HUES64 (cell line): ENCODE measurements around the gene TFDP2.
"Not testable (repeated sequence)": the region's sequence is repeated elsewhere in the genome, so short reads cannot be mapped to it uniquely, and the experiment has no call there.

Experiments used
- H3K27ac ChIP-seq: 2 replicates; pipeline ENCODE4 v1.7.0; 2013; ENCODE audit warnings: low read depth, low read length, inconsistent platforms
- H3K27me3 ChIP-seq: 2 replicates; pipeline ENCODE4 v1.6.1; 2013; ENCODE audit warnings: mild to moderate bottlenecking, low read length; ENCODE audit not compliant: insufficient read depth
- H3K36me3 ChIP-seq: 2 replicates; pipeline ENCODE4 v1.6.1; 2013; ENCODE audit warnings: mild to moderate bottlenecking, low read length; ENCODE audit not compliant: insufficient read depth
- H3K4me1 ChIP-seq: 2 replicates; pipeline ENCODE4 v1.6.1; 2013; ENCODE audit warnings: mild to moderate bottlenecking, low read length, moderate library complexity; ENCODE audit not compliant: insufficient read depth
- H3K4me3 ChIP-seq: 2 replicates; pipeline ENCODE4 v1.5.1; 2013; ENCODE audit warnings: mild to moderate bottlenecking, low read length, moderate library complexity
- H3K9ac ChIP-seq: 2 replicates; pipeline ENCODE4 v1.6.1; 2013; ENCODE audit warnings: mild to moderate bottlenecking, low read depth, low read length
- H3K9me3 ChIP-seq: 2 replicates; pipeline ENCODE4 v1.6.1; 2013; ENCODE audit warnings: low read depth, low read length; ENCODE audit not compliant: insufficient read depth
- WGBS: fragments of 150-250, 120-280 bp; methylation state at CpG from one replicate; pipeline ENCODE4 v1.1.7; 2013; ENCODE audit warnings: missing lambda C conversion rate; 5-methylcytosine and 5-hydroxymethylcytosine counted together

Gene TFDP2

GRCh38 chr3:142019794-142020320 lies 129.5 kb downstream of the TFDP2 start:
- 93% methylated on average over 2 of the region's 2 CpGs for WGBS
- Histone ChIP-seq H3K36me3 (peaks cover 25% of the 10 kb centered on the region), H3K4me1 (peaks cover 5% of the 10 kb centered on the region; the same call in 1 of the 2 replicates), H3K9ac (no peak overlapping the region), H3K27me3 (no peaks in the 10 kb centered on the region), H3K27ac (no peak overlapping the region), H3K9me3 (no peaks in the 10 kb centered on the region), H3K4me3 (no peak overlapping the region)

DNA sequence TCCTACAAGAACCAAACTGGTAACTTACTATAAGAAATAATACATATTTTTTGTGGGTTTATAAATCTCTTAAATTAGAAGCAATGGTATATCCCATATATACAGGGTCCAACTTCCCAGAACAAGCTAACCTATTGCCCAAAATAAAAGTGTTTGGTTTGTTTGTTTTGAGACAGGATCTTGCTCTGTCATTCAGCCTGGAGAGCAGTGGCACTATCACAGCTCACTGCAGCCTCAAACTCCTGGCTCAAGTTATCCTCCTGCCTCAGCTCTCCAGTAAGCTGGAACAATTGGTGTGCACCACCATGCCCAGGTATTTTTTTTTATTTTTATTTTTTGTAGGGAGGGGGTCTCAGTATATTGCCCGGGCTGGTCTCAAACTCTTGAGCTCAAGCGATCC lies 135.4 kb downstream of the TFDP2 start:
- H3K9me3 ChIP-seq: no peaks in the 10 kb centered on the region
- H3K27ac ChIP-seq: no peak overlapping the region
- H3K9ac ChIP-seq: no peak overlapping the region
- no peaks in the 10 kb centered on the region for H3K27me3 ChIP-seq
- 0 out of 2 replicates have a peak, but pooled peaks cover 2% of the 10 kb centered on the region for H3K36me3 ChIP-seq
- no peak overlapping the region for H3K4me3 ChIP-seq
- H3K4me1 ChIP-seq: no peaks in the 10 kb centered on the region
- WGBS: 100% methylated on average over 1 of the region's 2 CpGs

GRCh38 chr3:142013326-142013980 lies 135.9 kb downstream of the TFDP2 start:
- 96% methylated on average over 2 of the region's 2 CpGs for WGBS
- H3K4me3 ChIP-seq: no peak overlapping the region
- H3K4me1 ChIP-seq: no peaks in the 10 kb centered on the region
- H3K36me3 ChIP-seq: 0 out of 2 replicates have a peak, but pooled peaks cover 2% of the 10 kb centered on the region
- no peaks in the 10 kb centered on the region for H3K27me3 ChIP-seq
- H3K9ac ChIP-seq: no peak overlapping the region
- H3K27ac ChIP-seq: no peak overlapping the region
- no peaks in the 10 kb centered on the region for H3K9me3 ChIP-seq

GRCh38 chr3:142009029-142009428 lies 140.3 kb downstream of the TFDP2 start:
- peaks cover 17% of the 10 kb centered on the region for H3K36me3 ChIP-seq
- no peak overlapping the region for H3K27ac ChIP-seq
- 100% methylated on average over 1 of the region's 1 CpG for WGBS
- H3K9me3 ChIP-seq: no peaks in the 10 kb centered on the region
- no peaks in the 10 kb centered on the region for H3K27me3 ChIP-seq
- no peak overlapping the region for H3K9ac ChIP-seq
- no peaks in the 10 kb centered on the region for H3K4me1 ChIP-seq
- no peak overlapping the region for H3K4me3 ChIP-seq

DNA sequence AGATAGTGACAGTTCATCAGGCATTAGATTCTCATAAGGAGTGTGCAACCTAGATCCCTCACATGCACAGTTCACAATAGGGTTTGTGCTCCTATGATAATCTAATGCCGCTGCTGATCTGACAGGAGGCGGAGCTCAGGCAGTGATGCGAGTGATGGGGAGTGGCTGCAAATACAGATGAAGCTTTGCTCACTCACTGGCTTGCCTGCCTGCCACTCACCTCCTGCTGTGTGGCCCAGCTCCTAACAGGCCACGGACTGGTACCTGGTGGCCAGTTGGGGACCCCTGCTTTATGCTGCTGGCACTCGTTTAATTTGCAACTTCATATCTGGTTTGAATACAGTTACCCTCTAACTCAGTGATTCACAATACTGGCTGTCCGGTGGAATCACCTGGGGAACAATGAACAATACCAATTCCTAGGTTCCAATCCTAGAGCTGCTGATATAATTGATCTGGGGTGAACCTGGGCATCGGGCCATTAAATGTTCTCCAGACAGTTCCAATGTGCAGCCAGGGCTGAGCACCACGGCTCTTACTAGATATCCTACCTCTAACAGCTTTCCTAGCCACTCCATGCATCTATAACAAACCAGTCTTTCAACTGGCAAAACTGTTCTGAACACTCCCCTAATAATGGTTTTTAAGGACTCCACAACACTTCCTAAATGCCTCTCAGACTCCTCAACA lies 141.5 kb downstream of the TFDP2 start:
- H3K27ac ChIP-seq: no peak overlapping the region
- WGBS: 93% methylated on average over 8 of the region's 8 CpGs
- H3K9ac ChIP-seq: no peak overlapping the region
- no peaks in the 10 kb centered on the region for H3K27me3 ChIP-seq
- H3K9me3 ChIP-seq: no peaks in the 10 kb centered on the region
- no peaks in the 10 kb centered on the region for H3K4me1 ChIP-seq
- H3K36me3 ChIP-seq: peaks cover 21% of the 10 kb centered on the region
- no peak overlapping the region for H3K4me3 ChIP-seq

- not testable (repeated sequence) for H3K9ac ChIP-seq, H3K4me3 ChIP-seq, H3K27me3 ChIP-seq, H3K27ac ChIP-seq, H3K4me1 ChIP-seq, H3K9me3 ChIP-seq
- H3K36me3 ChIP-seq: peaks cover 24% of the 10 kb centered on the region
- 95% methylated on average over 5 of the region's 7 CpGs for WGBS
Observed at GRCh38 chr3:142004957-142005356, 144.4 kb downstream of the TFDP2 start.

DNA sequence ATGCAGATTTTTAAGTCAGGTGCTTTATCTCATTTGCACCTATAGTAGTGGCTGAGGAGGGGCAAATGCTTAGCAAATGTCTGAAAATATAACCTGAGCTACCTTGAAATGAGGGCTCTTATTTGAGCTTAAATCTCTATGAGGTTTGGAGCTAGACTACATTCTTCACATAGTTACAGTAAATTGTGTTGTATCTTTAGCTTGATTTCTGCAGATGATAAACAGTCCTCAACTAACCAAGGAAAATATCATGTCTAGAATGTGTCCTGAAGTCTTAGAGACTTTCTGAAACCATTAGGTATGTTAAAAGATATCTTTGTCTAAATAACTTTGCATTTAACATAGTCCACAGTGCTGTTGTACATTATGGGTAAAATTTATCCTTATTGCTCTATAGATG lies 145.3 kb downstream of the TFDP2 start:
- peaks cover 24% of the 10 kb centered on the region for H3K36me3 ChIP-seq
- no peak overlapping the region for H3K9ac ChIP-seq
- no peaks in the 10 kb centered on the region for H3K27me3 ChIP-seq
- H3K4me1 ChIP-seq: no peaks in the 10 kb centered on the region
- no peak overlapping the region for H3K4me3 ChIP-seq
- no peaks in the 10 kb centered on the region for H3K9me3 ChIP-seq
- no peak overlapping the region for H3K27ac ChIP-seq

GRCh38 chr3:142003291-142003690 lies 146.1 kb downstream of the TFDP2 start:
- H3K27me3 ChIP-seq: no peaks in the 10 kb centered on the region
- H3K27ac ChIP-seq: no peak overlapping the region
- no peak overlapping the region for H3K9ac ChIP-seq
- no peaks in the 10 kb centered on the region for H3K4me1 ChIP-seq
- peaks cover 24% of the 10 kb centered on the region for H3K36me3 ChIP-seq
- no peaks in the 10 kb centered on the region for H3K9me3 ChIP-seq
- H3K4me3 ChIP-seq: no peak overlapping the region
- 93% methylated on average over 3 of the region's 3 CpGs for WGBS

DNA sequence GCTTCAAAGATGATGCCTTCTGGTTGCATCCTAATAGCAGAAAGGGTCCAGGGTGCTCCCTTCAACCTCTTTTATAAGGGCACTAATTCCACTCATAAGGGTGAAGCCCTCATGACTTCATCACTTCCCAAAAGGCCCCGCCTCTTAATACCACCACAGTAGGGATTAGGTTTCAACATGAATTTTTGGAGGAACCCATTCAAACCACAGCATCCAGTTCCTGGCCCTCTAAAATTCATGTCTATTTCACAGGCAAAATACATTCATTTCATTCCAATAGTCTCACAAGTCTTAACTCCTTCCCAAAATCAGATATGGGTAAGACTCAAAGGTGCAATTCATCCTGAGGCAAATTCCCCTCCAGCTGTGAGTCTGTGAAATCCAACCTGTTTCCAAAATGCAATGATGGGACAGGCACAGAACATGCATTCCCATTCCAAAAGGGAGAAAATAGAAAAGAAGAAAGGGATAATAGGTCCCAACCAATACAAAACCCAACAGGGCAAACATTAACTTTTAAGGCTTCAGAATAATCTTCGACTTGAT lies 148.9 kb downstream of the TFDP2 start:
- WGBS: 87% methylated on average over 2 of the region's 2 CpGs
- peaks cover 23% of the 10 kb centered on the region for H3K36me3 ChIP-seq

DNA sequence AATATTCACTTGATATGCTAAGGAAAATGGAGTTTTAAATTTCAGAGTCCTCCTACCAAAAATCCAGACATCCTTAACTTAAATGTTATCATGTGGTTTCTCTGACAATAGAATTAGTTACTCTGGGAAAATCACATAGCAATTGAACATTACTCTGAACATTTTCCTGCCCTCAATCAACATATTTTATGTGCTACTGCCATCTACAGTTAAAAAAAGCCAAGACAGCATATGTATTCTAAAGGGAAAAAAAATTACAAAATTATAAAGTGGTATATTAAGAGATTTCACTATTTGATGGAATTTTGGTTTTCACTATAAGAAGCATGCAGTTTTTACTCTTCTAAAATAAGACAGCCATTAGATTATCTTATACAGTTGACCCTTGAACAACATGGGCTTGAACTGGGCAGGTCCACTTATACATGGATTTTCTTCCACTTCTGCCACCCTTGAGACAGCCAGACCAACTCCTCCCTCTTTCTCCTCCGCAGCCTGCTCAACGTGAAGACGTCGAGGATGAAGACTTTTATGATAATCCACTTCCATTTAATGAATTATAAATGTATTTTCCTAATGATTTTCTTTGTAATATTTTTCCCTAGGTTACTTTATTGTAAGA lies 150.6 kb downstream of the TFDP2 start:
- WGBS: 87% methylated on average over 3 of the region's 4 CpGs
- Histone ChIP-seq H3K9me3 (no peaks in the 10 kb centered on the region), H3K4me3 (no peak overlapping the region), H3K27ac (no peak overlapping the region), H3K36me3 (peaks cover 23% of the 10 kb centered on the region), H3K9ac (no peak overlapping the region), H3K27me3 (no peaks in the 10 kb centered on the region), H3K4me1 (peaks cover 11% of the 10 kb centered on the region; the same call in 1 of the 2 replicates)

More for the DNA sequence above, 148.9 kb downstream of the TFDP2 start:
- Histone ChIP-seq H3K9ac (no peak overlapping the region), H3K9me3 (no peaks in the 10 kb centered on the region), H3K4me1 (peaks cover 11% of the 10 kb centered on the region; the same call in 1 of the 2 replicates), H3K27me3 (no peaks in the 10 kb centered on the region), H3K27ac (no peak overlapping the region), H3K4me3 (no peak overlapping the region)

DNA sequence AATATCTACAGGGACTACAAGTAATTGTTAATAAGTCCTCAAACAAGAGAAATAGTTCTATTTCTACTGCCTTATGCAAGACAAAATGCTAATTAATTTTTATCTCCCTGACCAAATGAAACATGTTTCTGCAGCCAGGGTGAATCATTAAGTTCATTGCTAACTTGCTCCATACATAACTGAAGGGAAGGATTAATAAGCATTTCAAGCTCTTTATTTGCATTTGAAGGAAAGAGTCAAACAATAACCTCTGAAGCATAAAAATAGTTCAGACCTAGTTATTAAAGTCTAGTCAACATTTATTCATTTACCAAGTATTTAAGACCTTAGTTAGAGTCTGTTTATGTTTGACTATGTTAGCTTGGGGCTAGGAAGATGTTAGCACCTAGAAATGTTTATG lies 152.9 kb downstream of the TFDP2 start:
- no peaks in the 10 kb centered on the region for H3K27me3 ChIP-seq
- no peak overlapping the region for H3K4me3 ChIP-seq
- H3K9ac ChIP-seq: no peak overlapping the region
- H3K9me3 ChIP-seq: no peaks in the 10 kb centered on the region
- peaks cover 11% of the 10 kb centered on the region; the same call in 1 of the 2 replicates for H3K4me1 ChIP-seq
- H3K36me3 ChIP-seq: peaks cover 29% of the 10 kb centered on the region
- no peak overlapping the region for H3K27ac ChIP-seq
